Endometrium (tissue), 2 donors: Measurements from ENCODE around the gene KPNA5.
"Not testable (repeated sequence)": the region's sequence is repeated elsewhere in the genome, so short reads cannot be mapped to it uniquely, and the experiment has no call there.

ENCODE experiments used
- FAIRE-seq: peaks from 2 replicates; lab custom pipeline; 2012; peaks lifted over from hg19 to GRCh38; lab: Jason Lieb, UNC
- donor health status: control.
- donor health status: control.

KPNA5 gene

GRCh38 chr6:116703888-116704287, 22.9 kb downstream of the KPNA5 start:
- FAIRE-seq = not testable (repeated sequence)

GRCh38 chr6:116705917-116706316, 24.9 kb downstream of the KPNA5 start:
- FAIRE-seq = no peak

DNA sequence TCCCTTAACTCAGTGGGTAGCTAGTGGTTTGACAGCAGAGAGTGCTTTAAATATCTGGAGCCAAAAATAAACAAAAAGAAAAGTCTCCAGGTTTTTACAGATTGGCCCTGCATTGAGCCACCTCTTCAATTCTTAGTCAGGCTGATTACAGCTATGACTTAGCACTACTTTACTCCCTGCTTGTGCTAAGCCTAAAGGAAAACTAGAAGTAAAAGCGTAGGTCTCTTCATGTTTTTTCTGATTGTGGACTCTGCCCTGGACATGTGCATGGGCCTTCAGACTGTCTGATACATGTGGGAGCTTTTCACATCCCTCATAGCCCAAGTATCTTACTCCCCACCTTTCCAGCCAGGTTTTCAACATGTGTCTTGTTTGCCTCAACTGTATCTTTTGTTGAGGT, 33.3 kb downstream of the KPNA5 start:
- no peak for FAIRE-seq

DNA sequence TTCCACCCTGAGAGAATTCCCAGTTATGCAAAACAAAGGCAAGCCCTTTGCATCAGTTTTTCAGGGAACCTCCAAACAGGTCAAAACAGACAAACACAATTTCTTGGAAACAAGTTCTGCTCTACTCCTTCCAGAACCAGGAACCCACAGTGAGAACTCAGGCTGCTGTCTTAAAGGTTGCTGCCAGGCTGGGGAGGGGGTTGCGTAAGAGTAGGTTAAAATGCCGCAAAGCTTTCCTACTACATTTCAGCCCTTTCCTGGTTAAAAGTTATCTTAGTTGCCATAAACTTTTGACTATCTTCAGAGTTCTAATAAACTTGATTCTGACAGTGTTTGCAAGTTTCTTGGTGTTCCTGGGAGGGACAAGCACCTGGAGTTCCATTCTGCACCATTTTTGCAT, 33.8 kb downstream of the KPNA5 start:
- no peak for FAIRE-seq

DNA sequence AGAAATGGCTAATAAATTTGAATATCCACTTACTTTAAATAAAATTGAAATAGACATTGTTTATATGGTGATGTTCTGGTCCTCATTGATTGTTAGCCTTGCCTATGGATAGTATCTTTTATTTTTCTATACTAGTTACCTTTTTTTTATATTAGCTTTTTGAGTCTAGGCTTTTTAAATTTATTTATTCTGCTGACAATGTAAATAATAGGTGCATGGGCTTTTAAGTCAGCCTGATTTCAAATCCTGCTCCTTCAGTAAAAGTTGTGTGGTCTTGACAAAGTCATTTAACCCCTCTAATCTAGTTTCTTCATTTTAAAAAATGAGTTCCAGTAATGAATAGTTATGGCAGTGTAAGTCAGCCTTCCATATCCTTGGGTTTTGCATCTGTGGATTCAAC, 45.9 kb downstream of the KPNA5 start:
- FAIRE-seq = no peak

- FAIRE-seq = no peak
Measured at GRCh38 chr6:116730513-116730912, 49.5 kb downstream of the KPNA5 start.

DNA sequence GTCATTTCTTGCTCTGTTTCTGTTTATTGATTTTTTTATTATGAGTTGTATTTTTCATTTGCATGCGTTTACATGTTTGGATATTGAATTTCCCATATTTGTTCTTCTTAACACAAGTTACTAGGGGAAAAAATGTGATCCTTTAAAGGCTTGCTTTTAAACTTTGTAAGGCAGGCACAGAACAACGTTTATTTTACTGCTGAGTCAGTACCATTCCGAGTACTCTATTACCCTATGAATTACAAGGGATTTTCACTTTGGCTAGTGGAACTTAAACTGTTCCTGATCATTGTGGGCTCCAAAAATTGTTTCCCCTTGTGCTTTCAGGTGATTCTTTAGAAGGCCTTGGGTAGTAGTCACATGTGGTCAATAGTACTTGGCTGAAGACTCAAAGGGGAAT, 56.0 kb downstream of the KPNA5 start:
- FAIRE-seq = no peak

- not testable (repeated sequence) for FAIRE-seq
Measured at GRCh38 chr6:116740486-116740885, 59.5 kb downstream of the KPNA5 start.

DNA sequence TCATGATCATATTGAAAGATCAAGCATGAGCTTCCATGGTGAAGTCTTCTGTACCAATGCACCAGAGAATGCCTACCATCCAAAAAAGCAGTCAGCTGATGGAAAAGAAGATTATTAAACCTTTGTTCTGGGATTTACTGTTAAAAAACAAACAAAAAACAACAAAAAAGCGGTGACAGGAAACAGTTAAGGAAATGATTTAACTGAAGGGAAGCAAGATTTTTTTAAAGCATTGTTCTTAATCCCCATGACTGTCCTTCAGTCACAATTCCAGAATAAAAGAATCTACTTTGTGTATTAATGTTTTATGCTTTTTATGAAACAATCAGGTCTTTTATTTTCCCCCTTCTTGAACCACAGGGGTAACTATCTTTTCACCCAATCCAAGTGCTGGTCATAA, 60.6 kb downstream of the KPNA5 start:
- no peak for FAIRE-seq

- no peak for FAIRE-seq
Measured at GRCh38 chr6:116745176-116745575, 64.2 kb downstream of the KPNA5 start.

GRCh38 chr6:116761779-116762178, 80.8 kb downstream of the KPNA5 start:
- FAIRE-seq = no peak

DNA sequence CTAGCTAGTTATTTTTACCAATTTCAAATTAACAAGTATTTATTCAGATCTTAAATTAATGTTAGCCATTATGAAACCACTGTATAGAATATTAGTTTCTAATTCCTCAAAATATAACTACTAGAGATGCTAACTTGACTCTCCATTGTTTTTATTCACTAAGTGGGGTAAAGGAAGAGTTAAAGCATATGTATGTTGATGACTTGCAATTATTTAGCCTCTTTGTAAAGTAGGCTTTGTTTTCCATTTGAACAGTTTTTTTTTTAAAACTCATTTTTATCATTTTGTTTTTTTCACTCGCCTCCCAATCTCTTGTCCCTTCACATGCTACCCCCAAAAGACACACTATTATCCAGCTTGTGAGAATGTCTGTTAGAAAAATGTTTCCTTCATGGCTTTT, 81.2 kb downstream of the KPNA5 start:
- no peak for FAIRE-seq

DNA sequence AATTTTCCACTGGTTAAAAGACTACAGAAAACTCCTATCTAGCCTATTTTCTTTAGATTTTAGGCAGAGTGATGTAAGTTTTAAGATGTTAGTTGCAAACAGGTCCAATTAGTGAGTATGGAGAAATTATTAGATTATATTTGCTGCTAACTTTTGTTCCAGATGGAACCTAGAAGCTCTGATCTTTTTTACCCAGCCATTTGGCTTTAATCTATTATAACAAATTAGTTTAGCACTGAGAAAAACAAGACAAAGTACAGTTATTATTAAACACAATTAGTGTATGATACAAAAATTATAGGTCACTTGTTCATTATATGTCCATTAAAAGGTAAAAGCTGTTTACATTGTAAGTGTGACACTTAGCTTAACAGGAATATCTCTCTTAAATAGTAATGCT, 82.0 kb downstream of the KPNA5 start:
- no peak for FAIRE-seq

- no peak for FAIRE-seq
Measured at GRCh38 chr6:116763906-116764628, 83.1 kb downstream of the KPNA5 start.

DNA sequence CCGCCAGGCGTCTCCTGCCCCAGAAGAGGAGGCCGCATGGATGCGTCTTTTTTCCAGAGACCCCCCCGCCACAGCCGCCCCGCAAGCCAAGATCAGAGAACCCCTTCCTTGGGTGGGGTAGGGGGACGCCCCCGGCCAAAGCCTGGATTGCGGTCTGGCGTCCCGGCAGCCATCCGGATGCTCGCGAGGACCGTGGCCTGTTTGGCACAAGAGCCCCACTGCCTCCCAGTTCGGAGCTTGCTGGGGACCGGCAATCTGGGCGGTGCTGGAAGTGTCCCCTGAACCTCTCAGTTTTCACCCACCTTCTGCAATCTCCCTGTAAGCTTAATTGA, 83.6 kb downstream of the KPNA5 start:
- no peak for FAIRE-seq

DNA sequence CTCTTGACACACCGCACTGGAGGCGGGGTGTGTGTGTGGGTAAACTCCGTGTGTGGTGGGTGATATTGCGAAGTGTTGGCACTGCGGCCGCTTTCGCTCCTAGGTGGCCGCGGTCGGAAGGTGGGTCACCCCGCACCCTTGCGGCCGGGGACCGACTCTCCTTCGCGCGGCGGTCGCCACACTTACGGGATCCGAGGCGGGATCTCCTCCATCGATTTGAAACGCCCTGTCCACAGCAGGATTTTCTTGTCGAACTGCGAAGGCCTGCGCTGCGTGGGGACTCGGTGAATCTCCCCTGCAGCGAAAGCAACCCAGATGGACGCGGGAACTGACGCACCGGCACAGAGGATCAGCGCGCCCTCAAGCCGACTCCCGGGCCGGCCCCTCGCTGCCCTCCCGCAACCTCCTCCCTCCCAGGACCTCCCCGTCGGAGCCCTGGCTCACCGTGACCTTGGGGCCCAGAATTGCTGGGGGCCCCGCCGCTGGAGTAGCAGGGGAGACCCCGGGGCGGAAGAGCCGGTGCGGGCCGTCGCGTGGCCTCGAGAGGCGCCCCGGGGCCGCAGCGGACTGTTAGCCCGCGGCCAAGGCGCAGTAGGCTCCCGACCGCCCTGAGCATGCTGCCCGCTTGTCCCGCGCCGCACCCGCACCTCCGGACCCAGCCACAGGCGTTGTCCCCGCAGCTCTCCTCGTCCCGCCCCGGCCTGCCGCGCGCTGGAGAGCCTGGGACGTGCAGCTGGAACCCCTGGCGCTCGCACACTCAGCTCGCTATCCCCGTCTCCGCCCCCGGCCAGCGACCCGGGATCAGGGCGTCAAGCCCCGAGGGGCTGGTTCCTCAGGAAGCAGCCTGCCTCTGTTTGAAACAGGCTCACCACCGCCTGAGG, 84.2 kb downstream of the KPNA5 start, which contains the start of gene FAM162B:
TSS of gene FAM162B (minus strand) at position 759 of the 881 bp plus-strand sequence. CDS start at position 616, 143 bp downstream.
- no peak for FAIRE-seq

DNA sequence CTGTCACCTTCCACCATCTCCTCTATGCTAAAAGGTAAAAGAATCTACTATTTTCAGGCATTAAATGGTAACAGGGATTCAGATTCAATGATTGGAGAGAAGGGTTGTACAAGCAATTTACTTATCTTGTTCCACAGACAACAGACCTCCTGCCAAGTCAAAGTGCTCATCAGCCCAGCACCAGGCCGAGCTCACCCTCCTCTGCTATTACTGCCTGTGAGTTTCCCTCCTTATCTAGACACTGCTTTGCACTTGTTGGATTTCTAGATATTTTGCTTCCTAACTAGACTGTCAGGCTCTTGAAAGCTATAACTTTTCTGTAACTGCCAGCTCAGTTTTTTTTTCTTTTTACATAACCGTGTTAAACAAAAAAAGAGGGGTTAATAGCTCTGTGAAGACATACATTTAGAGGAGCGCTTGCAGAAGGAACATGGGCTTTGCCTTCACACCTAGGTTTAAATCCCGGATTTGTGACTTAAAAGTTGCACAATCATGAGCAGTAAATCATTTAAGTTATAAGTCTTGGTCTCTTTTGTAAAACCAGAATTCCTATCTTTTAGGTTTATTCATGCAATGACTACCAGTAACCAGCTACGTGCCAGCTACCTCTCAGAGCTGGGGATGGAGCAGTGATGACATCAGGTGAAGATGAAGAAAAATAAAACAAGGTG, 85.6 kb downstream of the KPNA5 start:
- no peak for FAIRE-seq

GRCh38 chr6:116767715-116768114, 86.7 kb downstream of the KPNA5 start:
- no peak for FAIRE-seq

DNA sequence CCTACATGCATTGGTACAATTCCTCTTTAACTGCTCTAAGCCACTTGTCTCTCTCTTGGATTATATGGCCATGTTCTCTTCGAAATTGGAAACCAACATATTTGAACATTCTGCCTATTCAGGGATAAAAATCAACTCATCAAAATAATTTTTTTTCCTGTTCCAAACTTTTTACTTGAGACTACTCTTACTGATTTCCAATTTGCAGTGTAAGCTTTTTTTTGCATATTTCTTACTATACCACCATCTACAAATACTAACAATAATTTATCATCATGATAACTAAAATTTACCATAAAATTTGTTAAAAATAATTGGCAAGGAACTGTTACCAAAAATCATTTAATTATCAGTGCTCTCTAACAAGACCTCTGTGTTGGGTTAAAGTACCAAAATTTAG, 91.4 kb downstream of the KPNA5 start:
- no peak for FAIRE-seq

GRCh38 chr6:116773886-116774285, 92.9 kb downstream of the KPNA5 start:
- FAIRE-seq = no peak

DNA sequence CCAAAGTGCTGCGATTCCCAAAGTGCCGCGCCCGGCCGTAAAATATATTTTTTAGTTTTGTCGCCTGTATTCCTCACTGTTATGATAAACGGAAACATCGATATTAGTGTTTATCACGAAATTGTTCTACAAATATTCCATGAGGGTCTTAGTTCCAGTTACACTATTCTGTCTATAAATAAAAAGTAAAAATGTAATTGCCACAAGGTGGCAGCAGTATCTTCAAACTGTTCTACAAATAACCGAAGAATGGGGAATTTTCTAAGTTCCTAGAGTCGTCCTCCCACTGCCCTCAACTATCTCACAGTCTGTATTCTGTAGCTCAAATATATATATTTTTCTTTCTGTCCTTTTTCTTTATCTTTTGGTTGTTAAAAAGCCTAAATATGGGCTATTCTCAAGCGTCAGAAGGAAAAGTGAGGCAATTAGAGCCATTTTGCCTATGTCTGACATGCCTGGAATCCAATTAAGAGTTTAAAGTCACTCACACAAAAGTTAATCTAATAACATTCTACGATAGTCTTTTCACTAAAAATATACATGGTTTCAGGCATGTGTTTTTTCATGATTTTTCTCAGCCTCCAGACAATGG, 98.7 kb downstream of the KPNA5 start:
- FAIRE-seq = peak; percentile 94

GRCh38 chr6:116783852-116784251, 102.8 kb downstream of the KPNA5 start:
- no peak for FAIRE-seq
